Stimulated activated CD8-positive, alpha-beta memory T cell treated with anti-CD3 and anti-CD28 coated beads, Interleukin-7, amount 100 ng/mL, for 4 hours (primary cell): ENCODE measurements around the gene CEP55.

ENCODE experiments used
- DNase-seq, 2 donors: peaks; one replicate each; pipeline ENCODE4 v3.0.0-alpha.2; 2020; ENCODE audit warnings: low read depth in 2 of 2

The CEP55 gene

DNA sequence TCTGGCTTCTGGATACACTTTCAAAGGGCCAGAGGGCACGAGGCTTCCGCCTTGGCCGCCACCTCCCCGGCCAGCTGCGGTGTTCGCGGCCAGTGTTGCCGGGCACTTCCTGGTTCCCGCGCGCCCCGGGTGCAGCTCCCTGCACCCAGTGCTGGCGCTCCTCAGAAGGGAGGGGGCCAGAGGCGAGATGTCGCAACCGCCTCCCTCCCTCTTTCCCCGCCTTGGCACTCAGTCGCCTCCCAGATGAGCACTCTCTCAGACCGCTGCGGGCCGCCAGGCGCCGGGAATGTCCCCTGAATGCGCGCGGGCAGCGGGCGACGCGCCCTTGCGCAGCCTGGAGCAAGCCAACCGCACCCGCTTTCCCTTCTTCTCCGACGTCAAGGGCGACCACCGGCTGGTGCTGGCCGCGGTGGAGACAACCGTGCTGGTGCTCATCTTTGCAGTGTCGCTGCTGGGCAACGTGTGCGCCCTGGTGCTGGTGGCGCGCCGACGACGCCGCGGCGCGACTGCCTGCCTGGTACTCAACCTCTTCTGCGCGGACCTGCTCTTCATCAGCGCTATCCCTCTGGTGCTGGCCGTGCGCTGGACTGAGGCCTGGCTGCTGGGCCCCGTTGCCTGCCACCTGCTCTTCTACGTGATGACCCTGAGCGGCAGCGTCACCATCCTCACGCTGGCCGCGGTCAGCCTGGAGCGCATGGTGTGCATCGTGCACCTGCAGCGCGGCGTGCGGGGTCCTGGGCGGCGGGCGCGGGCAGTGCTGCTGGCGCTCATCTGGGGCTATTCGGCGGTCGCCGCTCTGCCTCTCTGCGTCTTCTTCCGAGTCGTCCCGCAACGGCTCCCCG is 70.2 kb downstream of the CEP55 start, which contains the start of gene FFAR4:
Gene FFAR4 (plus strand): TSS at position 231 of the 842 bp plus-strand sequence. CDS start 56 bp downstream, at position 287.
- DNase-seq, result no peak

DNA sequence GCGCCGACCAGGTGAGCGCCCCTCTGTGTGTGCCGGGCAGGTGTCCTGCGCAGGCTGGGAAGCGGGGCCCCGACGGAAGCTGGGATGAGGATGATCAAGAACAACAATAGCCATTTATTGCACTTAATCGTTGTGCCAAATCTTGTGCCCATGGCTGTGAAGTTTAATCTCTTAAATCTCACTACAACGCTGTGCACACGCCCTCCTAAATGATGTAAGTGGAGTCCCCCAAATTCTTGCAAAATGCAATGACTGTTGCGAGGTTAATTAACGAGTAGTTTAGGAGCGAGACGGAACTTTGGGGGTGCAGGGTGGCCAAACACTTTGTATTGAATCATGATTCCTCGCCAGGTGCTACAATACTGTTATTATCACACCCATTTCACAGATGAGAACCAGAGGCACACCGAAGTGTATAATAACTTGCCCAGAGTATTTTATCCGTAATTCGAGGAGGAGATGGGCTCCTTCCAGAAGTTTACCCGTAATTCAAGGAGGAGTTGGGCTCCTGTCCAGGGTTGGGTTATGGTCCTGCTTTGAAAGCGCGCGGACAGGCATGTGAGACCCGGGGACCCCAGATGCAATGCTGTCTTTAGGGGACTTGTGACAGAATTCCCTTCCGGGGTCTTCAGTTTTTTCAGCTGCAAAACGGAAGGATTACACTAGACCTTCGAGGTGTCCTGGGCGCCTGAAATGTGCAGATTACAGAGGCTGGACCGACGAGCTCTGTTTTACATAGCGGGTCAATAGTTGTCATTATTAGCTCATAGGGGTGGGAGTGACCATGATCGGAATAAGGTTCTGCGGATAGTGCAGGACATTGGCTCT is 71.1 kb downstream of the CEP55 start:
- DNase-seq, result no peak

DNA sequence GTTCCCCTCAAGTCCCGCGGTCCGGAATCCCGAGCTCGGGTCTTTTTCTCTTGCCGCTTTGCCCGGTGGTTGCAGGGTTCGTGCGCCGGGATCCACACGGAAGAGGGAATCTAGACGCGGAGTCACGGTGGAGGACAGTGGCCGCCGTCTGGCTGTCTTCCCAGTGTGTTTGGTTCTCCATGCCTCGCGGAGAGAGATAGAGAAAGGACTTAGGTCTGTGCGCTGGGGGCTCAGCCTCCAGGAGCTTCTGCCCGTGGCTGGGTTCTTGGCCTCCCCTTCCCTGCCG is 71.6 kb downstream of the CEP55 start:
- no peak for DNase-seq

DNA sequence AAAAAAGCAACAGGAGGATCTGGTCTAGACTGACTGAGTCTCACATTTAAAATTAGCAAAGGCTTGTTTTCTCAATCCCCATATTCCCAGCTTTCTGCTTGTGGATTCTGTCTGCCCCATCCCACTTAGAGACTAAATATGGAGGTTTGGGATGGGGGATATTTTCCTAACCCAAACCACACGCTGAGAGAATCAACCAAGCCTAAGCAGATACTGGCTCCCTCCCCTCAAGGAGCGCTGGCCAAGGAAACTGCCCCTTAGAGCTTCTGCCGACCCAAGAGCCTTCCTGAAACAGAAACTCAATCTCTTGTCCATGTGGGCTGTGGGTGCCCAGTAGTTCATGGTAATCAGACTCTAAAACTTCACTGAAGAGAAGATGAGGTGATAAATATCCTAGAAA is 74.0 kb downstream of the CEP55 start:
- DNase-seq, result no peak

DNA sequence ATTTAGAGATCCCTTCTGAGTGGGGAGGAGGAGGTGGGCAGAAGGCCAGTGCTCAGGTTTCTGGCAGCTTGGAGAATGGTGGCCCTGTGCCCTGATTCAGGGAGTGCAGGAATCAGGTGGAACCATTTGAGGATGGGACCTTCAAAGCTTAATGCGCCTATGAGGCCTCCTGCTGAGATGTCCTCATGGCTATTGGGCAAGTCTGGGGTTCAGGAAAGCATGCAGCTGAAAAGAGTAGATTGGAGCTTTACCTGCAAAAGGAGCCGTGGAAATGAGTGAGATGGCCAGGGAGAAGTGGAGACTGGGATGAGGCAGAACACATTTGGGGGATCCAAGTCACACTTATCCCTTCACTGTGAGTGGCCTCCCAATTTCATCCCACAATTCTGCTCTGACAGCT is 76.2 kb downstream of the CEP55 start:
- DNase-seq, result no peak

DNA sequence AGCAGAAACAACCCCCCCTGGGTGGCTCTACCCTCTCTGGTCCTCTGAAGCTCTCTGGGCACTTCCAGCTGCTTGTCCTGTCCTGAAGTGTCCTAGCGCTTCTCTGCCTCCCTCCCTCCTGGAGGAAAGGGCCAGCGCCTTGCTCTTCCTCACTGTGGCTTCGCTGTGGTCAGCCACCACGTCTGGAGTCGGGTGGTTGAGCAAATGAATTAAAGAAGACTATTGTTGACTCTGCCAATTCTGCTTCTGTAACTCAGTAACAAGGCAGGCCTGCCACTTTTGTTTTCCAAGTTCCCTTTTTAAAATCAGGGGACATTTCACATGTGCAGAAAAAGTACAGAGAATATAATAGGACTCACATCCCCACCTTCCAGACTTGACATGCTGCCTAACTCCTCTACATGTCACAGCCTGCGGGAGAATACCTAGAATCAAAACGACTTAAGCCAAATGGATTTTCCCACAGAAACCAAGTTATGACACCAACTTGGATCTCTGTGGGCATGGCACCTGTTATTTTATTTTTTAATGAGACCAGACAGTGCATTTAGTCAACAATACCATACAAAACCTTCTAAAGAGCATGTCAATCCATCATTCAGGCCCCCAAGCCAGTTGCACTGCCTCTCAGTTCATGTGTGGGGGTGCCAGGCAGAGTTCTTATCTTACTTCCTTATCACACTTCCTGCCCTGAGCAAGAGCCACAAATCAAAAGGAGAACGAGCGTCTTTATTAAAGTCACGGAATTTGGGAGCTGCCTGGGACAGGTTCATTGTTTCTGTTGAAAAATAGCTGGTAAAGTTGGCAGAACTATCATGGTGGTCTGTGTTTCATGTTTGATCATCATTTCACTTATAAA is 76.9 kb downstream of the CEP55 start:
- DNase-seq, result no peak

DNA sequence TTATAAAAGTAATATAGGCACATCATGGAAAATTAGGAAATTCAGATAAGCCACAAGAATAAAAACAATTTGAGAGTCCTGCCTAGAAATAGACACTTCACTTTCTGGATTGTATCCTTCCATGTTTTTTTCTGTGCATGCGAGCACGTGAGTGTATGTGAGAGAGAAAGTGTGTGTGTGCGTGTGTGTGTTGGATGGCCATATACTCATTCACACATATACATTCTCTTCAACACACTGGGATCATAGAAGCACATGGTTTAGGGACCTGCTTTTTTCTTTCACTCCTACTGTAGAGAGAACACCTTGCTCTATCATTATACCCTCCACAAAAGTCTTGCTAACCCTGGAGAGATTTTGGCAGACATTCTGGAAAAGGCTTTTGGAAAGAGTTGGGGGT is 77.5 kb downstream of the CEP55 start:
- DNase-seq, result no peak

DNA sequence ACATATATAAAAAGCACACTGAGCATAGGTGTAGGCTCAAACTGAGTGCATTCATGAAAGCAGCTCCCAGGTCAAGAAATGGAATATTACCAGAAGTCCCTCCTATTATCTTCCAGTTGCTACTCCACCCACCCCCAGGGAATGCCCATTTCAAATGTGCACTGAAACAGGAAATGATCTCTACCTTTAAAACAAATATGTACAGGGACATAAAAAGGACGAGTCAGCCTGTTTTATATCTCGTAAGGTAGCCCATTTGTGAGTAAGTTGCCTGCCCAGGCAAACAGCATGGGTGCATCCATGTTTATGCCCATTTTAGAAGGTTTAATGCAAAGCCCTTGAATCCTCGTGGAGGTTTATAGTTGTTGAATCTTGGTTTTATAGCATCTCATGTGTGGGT is 80.5 kb downstream of the CEP55 start:
- no peak for DNase-seq

DNA sequence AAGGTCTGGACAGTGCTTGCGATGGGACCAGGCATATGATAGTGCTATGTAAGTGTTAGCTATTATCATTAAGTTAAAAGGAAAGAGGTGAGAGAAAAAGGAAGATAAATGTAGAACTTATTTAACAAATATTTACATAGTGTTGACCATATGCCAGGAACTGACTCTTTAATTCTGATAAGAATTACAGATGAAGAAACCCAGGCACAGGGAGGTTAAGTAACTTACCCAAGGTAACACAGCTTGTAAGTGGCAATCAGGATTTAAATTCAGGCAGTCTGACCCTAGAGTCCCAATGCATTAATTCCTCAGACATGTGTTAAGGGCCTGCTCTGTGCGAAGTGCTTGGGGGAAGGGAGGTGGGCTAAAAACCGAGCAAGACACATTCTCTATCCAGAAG is 81.2 kb downstream of the CEP55 start:
- no peak for DNase-seq
